GM21381 (cell line): ENCODE data around the gene TOM1L2.
"Not testable (repeated sequence)": the region's sequence is repeated elsewhere in the genome, so short reads cannot be mapped to it uniquely, and the experiment has no call there.

Source experiments
- ATAC-seq: cut with Tn5 transposase; IDR thresholded peaks from one replicate; pipeline ENCODE4 v1.9.1; 2021; ENCODE audit warnings: mild to moderate bottlenecking, moderate library complexity; ENCODE audit not compliant: unreplicated experiment

Gene TOM1L2

GRCh38 chr17:17944743-17945142 is 27.5 kb downstream of the TOM1L2 start:
- no peak for ATAC-seq

DNA sequence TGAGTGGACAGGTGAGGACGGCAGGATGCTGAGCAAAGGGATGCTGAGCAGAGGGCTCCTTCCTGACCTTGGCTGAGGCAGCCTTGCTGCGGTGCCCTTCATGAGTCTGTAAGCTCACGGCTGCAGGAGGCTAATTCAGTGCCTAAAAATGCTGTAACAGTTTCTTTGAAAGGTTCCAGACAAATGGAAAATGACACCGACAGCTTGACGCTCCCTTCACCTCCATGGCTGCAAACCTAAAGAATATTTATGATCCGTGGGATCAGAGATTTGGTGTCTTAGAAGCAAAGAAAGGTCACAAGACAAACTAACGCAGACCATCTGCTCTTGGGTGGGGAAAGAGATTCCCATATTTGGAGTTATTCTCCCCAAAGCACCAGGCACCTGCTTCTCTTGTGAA is 28.0 kb downstream of the TOM1L2 start:
- no peak for ATAC-seq

GRCh38 chr17:17943281-17943984 is 28.8 kb downstream of the TOM1L2 start:
- ATAC-seq, result no peak

DNA sequence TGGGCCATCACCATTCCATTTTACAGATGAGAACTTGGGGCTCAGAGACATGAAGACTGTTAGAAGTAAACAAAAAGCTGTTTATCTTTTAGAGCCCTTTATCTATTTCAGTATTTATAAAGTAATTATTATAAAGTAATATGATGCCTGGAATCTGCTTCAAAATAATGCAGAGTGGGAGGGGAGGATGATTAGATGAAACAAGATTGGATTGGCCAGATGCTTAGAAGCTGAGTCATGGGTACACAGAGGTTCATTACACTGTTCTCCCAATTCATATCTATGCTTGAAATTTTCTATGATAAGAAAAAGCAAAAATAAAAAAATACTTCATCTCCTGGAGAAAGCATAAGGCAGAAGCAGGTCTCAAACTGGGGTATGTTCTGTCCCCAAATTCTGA is 29.4 kb downstream of the TOM1L2 start:
- no peak for ATAC-seq

GRCh38 chr17:17941015-17941414 is 31.2 kb downstream of the TOM1L2 start:
- no peak for ATAC-seq

- ATAC-seq, result no peak
Observed at GRCh38 chr17:17940441-17940911, 31.7 kb downstream of the TOM1L2 start.

DNA sequence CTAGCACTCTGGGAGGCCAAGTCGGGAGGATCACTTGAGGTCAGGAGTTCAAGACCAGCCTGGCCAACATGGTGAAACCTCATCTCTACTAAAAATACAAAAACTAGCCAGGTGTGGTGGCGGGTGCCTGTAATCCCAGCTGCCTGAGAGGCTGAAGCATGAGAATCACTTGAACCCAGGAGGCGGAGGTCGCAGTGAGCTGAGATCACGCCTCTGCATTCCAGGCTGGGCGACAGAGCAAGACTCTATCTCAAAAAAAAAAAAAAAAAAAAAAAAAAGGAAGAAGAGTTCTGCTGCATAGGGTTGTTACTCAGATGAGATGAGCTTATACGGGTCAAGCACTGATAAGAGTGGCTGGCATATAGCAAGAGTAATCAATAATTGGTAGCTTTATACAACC is 32.3 kb downstream of the TOM1L2 start:
- not testable (repeated sequence) for ATAC-seq

DNA sequence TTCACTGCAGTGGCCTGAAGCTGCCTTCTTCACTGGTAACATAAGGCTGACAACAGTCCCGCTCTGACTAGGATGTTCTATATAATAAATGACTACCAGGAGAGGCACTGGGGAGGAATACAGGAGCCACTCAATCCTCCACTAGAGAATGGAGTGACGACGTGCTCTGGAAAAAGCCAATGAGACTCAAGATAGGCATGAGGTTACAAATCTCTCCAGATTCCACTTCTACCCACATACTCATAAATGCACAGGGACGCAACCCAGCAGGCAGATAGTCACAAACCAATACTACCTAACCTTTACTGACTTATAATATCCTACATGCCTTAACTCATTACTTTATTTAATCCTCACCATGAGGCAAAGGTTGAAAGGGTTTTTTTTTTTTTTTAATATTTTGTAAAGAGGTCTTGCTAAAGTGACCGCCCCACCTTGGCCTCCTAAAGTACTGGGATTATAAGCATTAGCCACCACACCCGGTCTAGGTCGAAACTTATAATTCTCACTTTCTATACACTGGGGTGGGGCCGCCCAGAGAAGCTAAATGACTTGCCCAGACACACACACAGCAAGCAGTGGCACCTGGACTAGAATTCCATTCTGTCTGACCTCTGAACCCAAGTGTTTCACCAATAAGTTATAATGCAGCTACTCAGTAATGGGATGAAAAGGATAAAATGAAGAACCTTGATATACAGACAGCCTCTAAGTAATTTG is 33.7 kb downstream of the TOM1L2 start:
- no peak for ATAC-seq

DNA sequence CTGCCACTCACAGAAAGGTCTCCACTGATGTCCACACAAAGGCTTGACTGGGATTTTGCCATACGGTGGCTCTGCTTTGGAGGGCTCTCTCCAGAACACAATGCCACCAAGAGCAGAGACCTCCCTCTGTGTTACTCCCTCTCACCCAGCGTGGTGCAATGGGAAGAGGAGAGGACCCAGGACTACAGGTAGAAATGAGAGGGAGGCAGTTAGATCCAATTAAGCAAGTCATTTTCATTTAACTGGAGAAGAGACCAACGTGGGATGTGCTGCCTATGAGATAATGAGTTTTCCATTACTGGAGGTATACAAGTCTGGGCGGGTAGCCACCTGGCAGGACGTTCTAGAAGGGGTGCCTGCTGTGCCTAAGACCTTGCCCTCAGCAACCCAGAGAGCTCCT is 34.2 kb downstream of the TOM1L2 start:
- no peak for ATAC-seq

- no peak for ATAC-seq
Observed at GRCh38 chr17:17937201-17937853, 34.9 kb downstream of the TOM1L2 start.

GRCh38 chr17:17935321-17936271 is 36.6 kb downstream of the TOM1L2 start:
- no peak for ATAC-seq

- no peak for ATAC-seq
Observed at GRCh38 chr17:17934806-17935205, 37.4 kb downstream of the TOM1L2 start.

DNA sequence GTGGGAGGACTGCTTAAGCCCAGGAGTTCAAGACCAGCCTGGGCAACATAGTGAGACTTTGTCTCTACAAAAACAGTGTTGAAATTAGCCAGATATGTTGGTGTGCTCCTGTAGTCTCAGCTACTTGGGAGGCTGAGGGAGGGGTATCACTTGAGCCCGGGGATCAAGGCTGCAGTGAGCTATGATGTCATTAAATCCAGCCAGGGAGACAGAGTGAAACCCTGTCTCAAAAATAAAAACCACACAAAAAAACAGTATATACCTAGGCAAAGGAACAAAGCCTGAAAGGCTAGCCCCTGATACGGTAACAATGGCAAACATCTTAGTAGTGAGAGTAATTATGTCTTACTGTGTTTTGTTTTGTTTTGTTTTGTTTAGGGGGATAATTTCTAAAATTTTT is 38.0 kb downstream of the TOM1L2 start:
- ATAC-seq, result no peak

DNA sequence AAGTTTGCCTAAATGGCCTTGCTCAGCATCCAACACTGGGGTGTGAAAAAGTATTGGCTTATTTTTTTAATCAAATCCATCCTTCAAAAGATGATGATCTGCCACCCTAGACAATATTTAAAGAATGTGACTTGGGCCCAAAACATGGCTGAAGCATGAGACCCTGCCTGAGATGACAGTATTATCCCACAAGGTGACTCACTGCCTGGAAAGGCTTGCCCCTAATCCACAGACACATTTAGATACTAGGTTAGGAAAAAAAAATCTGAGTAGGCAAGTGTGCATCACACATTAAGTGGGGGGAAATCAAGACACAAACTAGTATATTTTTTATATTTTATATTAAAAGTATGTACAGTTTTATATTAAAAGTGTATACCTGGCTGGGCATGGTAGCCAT is 38.4 kb downstream of the TOM1L2 start:
- ATAC-seq, result no peak

- no peak for ATAC-seq
Observed at GRCh38 chr17:17931159-17931558, 41.0 kb downstream of the TOM1L2 start.

GRCh38 chr17:17930674-17931073 is 41.5 kb downstream of the TOM1L2 start:
- no peak for ATAC-seq

- ATAC-seq, result no peak
Observed at GRCh38 chr17:17929655-17930380, 42.4 kb downstream of the TOM1L2 start.

GRCh38 chr17:17928398-17929287 is 43.6 kb downstream of the TOM1L2 start:
- ATAC-seq, result no peak

DNA sequence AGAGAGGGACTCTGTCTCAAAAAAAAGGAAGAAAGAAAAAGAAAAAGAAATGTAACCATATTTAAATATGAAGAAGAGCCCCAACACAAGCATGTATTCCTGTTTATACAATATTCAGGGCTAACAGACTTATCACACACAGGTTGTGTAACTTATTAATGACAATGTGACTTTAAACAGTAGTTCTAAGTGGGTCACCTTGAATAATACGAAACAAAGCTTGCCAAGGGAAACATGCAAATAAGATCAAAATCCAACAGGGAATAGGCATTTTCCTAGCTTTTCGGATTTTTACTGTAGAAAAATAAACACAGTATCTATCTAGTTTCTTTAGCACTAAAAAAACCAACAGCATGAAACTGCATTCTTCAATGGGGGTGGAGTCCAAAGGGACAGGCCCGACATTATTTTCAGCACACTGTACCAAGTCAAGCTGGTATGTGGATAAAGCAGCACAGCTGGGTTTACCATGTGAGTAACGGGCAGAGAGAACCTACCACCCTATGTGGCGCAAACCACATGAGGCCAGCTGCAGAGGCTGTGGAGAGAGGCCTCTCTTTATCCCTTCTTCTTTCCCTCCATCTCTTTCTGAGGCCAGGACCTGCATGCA is 45.3 kb downstream of the TOM1L2 start:
- ATAC-seq, result no peak
